ENCODE results near the gene ZNF628. TPM values are rescaled to one million over a fixed set of nuclear protein-coding genes. Genes with fewer than 3 reads are reported as not detected.

Gene ZNF628
- 1.1 and 6.2 TPM in 2 replicates for total RNA-seq (2014; rRNA removed; shearing (Covaris generic); ENCODE audit: low replicate concordance)

DNA sequence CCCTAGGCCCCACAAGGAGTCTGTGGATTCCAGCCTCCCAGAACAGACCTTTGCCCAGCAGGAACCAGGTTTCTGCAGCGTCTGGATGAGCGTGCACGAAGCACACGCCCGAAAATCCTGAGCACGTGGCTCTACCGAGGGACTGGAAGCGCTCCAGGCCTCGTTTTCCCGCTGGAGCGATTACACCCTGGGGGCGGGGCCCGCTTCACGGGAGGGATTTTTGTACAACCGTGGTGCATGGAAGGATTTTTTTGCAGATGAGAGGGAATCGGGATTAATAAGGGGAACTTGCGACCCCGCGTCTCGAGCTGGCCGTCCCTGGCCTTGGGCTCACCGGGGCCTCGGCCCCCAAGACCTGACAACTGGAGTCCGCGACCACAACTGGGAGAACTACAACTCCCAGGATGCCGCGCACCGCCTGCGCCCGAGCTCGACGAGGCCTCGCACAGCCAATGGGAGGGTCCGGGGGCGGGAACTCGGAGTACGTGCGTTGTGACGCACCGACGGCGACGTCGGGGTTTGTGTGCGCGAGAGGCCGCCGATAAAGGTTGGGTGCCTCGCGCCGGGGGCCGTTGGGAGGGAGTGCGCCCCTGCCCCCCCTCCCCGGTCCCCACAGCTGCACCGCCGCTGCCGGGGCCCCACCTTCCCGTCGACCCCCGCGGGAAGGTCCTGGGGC is at the start of gene ZNF628:
Gene ZNF628 (plus strand): TSS at position 518 of the 676 bp plus-strand sequence. CDS start 3,294 bp downstream, outside the sequence.
- Histone ChIP-seq H3K27ac (ENCODE audit: low read length) (peak within 1 kb of the TSS; percentile 46), H3K36me3 (ENCODE audit: insufficient read depth, low read length) (no peaks in the 10 kb centered on the region), H2AFZ (ENCODE audit: low read length) (peak within 1 kb of the TSS; percentile 80), H3K9ac (ENCODE audit: low read length) (peak within 1 kb of the TSS; percentile 84), H3K27me3 (ENCODE audit: low read length) (no peaks in the 10 kb centered on the region), H3K9me3 (ENCODE audit: low read length) (no peaks in the 10 kb centered on the region), H3K4me1 (ENCODE audit: low read length) (peaks cover 28% of the 10 kb centered on the region), H3K4me3 (ENCODE audit: low read length) (peak within 1 kb of the TSS; percentile 75), H3K4me2 (ENCODE audit: low read depth, low read length, poor library complexity, severe bottlenecking) (peak within 1 kb of the TSS; percentile 88), H3K9me2 (replicated peaks; ENCODE audit: insufficient read depth, low read length) (no peaks in the 10 kb centered on the region), H3K79me2 (ENCODE audit: low read length) (peaks cover 24% of the 10 kb centered on the region), H4K20me1 (ENCODE audit: insufficient read depth, low read depth, low read length) (no peaks in the 10 kb centered on the region)
- peak; percentile 100 for DNase-seq

DNA sequence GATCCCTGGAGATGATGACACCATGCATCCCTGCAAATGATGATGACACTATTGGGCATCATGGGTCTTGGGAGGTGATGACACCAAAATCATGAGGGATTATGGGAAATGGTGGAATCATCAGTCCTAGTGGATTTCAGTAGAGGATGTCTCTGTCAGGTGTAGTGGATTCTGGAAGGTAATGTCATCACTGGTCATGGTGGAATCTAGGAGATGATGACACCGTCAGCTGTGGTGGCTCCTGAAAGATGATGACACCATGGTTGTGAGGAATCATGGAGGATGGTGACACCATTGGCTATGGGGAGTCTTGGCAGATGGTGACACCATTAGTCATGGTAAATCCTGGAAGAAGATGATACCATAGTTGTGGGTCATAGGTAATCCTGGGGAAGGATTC is 45.2 kb upstream of the ZNF628 start:
- Histone ChIP-seq H2AFZ (ENCODE audit: low read length) (no peak overlapping the region), H4K20me1 (ENCODE audit: insufficient read depth, low read depth, low read length) (no peaks in the 10 kb centered on the region), H3K36me3 (ENCODE audit: insufficient read depth, low read length) (no peaks in the 10 kb centered on the region), H3K9me2 (replicated peaks; ENCODE audit: insufficient read depth, low read length) (no peaks in the 10 kb centered on the region), H3K79me2 (ENCODE audit: low read length) (no peaks in the 10 kb centered on the region), H3K4me3 (ENCODE audit: low read length) (no peak overlapping the region), H3K4me2 (ENCODE audit: low read depth, low read length, poor library complexity, severe bottlenecking) (no peak overlapping the region), H3K9ac (ENCODE audit: low read length) (no peak overlapping the region), H3K9me3 (ENCODE audit: low read length) (no peaks in the 10 kb centered on the region; the same call in 1 of the 2 replicates), H3K27ac (ENCODE audit: low read length) (no peak overlapping the region), H3K4me1 (ENCODE audit: low read length) (no peaks in the 10 kb centered on the region), H3K27me3 (ENCODE audit: low read length) (no peaks in the 10 kb centered on the region)
- no peak for DNase-seq

DNA sequence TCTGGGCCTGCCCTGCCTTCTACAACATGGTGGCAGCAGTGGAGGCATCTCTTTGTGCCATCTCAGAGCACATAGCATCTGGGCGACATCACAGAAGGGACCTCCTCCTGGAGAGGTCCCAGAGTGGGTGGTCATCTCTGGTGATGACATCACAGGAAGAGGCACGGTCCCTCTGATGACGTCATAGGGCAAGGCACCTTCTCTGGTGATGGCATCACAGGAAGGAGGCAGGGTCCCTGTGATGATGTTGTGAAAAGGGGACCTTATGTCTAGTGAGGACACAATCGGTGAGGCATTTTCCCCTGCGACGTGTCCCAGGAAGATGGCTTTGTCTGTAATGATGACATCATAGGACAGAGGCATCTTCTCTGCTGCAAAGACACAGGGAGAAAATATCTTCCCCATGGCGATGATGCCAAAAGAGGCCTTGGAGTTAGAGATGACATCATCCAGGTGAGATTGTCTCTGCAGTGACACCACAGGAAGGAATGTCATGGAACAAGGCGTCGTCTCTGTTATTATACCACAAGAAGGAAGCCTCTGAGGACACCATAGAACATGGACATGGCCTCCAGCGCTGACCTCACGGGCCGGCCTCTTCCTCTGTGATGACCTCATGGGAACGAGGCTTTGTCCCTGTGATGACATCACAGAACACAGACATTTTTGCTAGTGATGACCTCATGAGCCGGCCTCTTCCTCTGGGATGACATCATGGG is 44.0 kb upstream of the ZNF628 start:
- H3K79me2 ChIP-seq (ENCODE audit: low read length), result no peaks in the 10 kb centered on the region
- H3K36me3 ChIP-seq (ENCODE audit: insufficient read depth, low read length), result no peaks in the 10 kb centered on the region
- no peak for DNase-seq
- no peak overlapping the region for H3K4me2 ChIP-seq (ENCODE audit: low read depth, low read length, poor library complexity, severe bottlenecking)
- no peaks in the 10 kb centered on the region for H4K20me1 ChIP-seq (ENCODE audit: insufficient read depth, low read depth, low read length)
- no peaks in the 10 kb centered on the region for H3K4me1 ChIP-seq (ENCODE audit: low read length)
- no peak overlapping the region for H3K9ac ChIP-seq (ENCODE audit: low read length)
- no peaks in the 10 kb centered on the region for H3K9me2 ChIP-seq (replicated peaks; ENCODE audit: insufficient read depth, low read length)
- H2AFZ ChIP-seq (ENCODE audit: low read length), result no peak overlapping the region
- no peak overlapping the region for H3K4me3 ChIP-seq (ENCODE audit: low read length)
- H3K27me3 ChIP-seq (ENCODE audit: low read length), result no peaks in the 10 kb centered on the region
- no peaks in the 10 kb centered on the region; the same call in 1 of the 2 replicates for H3K9me3 ChIP-seq (ENCODE audit: low read length)
- no peak overlapping the region for H3K27ac ChIP-seq (ENCODE audit: low read length)

DNA sequence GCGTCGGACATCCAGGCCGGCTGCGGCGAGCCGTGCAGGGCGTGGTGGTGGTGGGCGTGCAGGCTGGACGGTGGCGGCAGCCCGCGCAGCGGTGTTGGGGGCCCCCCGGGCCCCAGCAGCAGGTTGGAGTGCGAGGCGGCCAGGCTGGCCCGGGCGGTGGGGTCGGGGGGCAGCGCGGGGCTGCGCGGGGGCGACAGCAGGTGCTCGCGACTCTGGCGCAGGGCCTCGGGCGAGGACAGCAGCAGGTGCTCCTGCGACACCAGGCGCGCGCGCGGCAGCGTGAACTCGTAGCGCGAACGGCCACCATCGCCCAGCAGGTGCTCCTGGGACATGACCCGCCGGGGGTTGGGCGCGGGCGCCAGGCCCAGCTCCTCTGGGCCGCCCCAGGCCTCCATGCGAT is 43.1 kb upstream of the ZNF628 start:
- no peaks in the 10 kb centered on the region for H3K36me3 ChIP-seq (ENCODE audit: insufficient read depth, low read length)
- no peaks in the 10 kb centered on the region for H3K4me1 ChIP-seq (ENCODE audit: low read length)
- H3K27me3 ChIP-seq (ENCODE audit: low read length), result no peaks in the 10 kb centered on the region
- no peak for DNase-seq
- H3K79me2 ChIP-seq (ENCODE audit: low read length), result no peaks in the 10 kb centered on the region
- no peak overlapping the region for H3K4me2 ChIP-seq (ENCODE audit: low read depth, low read length, poor library complexity, severe bottlenecking)
- no peaks in the 10 kb centered on the region for H3K9me2 ChIP-seq (replicated peaks; ENCODE audit: insufficient read depth, low read length)
- no peak overlapping the region for H2AFZ ChIP-seq (ENCODE audit: low read length)
- H3K4me3 ChIP-seq (ENCODE audit: low read length), result no peak overlapping the region
- no peak overlapping the region for H3K27ac ChIP-seq (ENCODE audit: low read length)
- no peaks in the 10 kb centered on the region for H4K20me1 ChIP-seq (ENCODE audit: insufficient read depth, low read depth, low read length)
- no peaks in the 10 kb centered on the region; the same call in 1 of the 2 replicates for H3K9me3 ChIP-seq (ENCODE audit: low read length)
- no peak overlapping the region for H3K9ac ChIP-seq (ENCODE audit: low read length)

DNA sequence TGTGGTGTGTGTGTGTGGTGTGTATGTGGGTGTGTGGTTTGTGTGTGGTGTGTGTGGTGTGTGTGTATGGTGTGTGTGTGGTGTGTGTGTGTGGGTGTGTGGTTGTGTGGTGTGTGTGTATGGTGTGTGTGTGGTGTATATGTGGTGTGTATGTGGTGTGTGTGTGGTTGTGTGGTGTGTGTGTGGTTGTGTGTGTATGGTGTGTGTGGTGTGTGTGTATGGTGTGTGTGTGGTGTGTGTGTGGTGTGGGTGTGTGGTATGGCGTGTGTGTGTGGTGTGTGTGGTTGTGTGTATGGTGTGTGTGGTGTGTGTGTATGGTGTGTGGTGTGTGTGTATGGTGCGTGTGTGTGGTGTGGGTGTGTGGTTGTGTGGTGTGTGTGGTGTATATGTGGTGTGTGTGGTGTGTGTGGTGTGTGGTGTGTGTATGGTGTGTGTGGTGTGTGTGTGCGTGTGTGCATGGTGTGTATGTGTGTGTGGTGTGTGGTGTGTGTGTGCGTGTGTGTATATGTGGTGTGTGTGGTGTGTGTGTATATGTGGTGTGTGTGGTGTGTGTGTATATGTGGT is 42.0 kb upstream of the ZNF628 start:
- Histone ChIP-seq H3K9me3 (ENCODE audit: low read length) (no peaks in the 10 kb centered on the region; the same call in 1 of the 2 replicates), H2AFZ (ENCODE audit: low read length) (no peak overlapping the region), H3K4me1 (ENCODE audit: low read length) (no peaks in the 10 kb centered on the region), H3K9ac (ENCODE audit: low read length) (no peak overlapping the region), H3K79me2 (ENCODE audit: low read length) (no peaks in the 10 kb centered on the region), H4K20me1 (ENCODE audit: insufficient read depth, low read depth, low read length) (no peaks in the 10 kb centered on the region), H3K4me3 (ENCODE audit: low read length) (no peak overlapping the region), H3K4me2 (ENCODE audit: low read depth, low read length, poor library complexity, severe bottlenecking) (no peak overlapping the region), H3K36me3 (ENCODE audit: insufficient read depth, low read length) (no peaks in the 10 kb centered on the region), H3K9me2 (replicated peaks; ENCODE audit: insufficient read depth, low read length) (no peaks in the 10 kb centered on the region), H3K27ac (ENCODE audit: low read length) (no peak overlapping the region), H3K27me3 (ENCODE audit: low read length) (no peaks in the 10 kb centered on the region)
- no peak for DNase-seq

DNA sequence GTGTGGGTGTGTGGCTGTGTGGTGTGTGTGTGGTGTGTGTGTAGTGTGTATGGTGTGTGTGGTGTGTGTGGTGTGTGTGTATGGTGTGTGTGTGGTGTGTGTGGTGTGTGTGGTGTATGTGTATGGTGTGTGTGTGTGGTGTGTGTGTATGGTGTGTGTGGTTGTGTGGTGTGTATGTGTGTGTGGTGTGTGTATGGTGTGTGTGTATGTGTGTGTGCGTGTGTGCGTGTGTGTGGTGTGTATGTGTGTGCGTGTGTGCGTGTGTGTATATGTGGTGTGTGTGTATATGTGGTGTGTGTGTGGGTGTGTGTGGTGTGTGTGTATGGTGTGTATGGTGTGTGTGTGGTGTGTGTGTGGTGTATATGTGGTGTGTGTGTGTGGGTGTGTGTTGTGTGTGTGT is 41.4 kb upstream of the ZNF628 start:
- DNase-seq, result no peak
- Histone ChIP-seq H3K9me3 (ENCODE audit: low read length) (no peaks in the 10 kb centered on the region; the same call in 1 of the 2 replicates), H3K27ac (ENCODE audit: low read length) (no peak overlapping the region), H3K4me1 (ENCODE audit: low read length) (no peaks in the 10 kb centered on the region), H3K4me3 (ENCODE audit: low read length) (no peak overlapping the region), H3K4me2 (ENCODE audit: low read depth, low read length, poor library complexity, severe bottlenecking) (no peak overlapping the region), H3K36me3 (ENCODE audit: insufficient read depth, low read length) (no peaks in the 10 kb centered on the region), H3K27me3 (ENCODE audit: low read length) (no peaks in the 10 kb centered on the region), H3K9ac (ENCODE audit: low read length) (no peak overlapping the region), H3K9me2 (replicated peaks; ENCODE audit: insufficient read depth, low read length) (no peaks in the 10 kb centered on the region), H2AFZ (ENCODE audit: low read length) (no peak overlapping the region), H3K79me2 (ENCODE audit: low read length) (no peaks in the 10 kb centered on the region), H4K20me1 (ENCODE audit: insufficient read depth, low read depth, low read length) (no peaks in the 10 kb centered on the region)

DNA sequence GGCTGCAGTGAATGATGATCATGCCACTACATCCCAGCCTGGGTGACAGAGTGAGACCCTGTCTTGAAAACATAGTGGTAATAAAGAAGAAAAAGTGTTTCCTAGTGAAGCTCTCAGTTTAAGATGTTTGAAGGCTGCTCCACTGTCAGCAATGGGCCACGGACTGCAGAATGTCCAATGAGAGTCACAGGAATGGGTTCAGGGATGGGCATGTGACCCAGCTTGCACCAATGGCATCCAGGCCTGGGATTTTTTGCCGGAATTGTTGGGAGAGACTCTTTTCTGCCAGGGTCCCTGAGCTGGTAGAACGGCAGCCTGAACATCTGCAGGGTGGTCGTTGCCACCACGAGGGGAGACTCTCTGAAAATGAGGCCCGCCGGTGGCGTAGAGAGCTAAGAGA is 39.6 kb upstream of the ZNF628 start:
- no peaks in the 10 kb centered on the region for H4K20me1 ChIP-seq (ENCODE audit: insufficient read depth, low read depth, low read length)
- no peaks in the 10 kb centered on the region for H3K27me3 ChIP-seq (ENCODE audit: low read length)
- H3K9me2 ChIP-seq (replicated peaks; ENCODE audit: insufficient read depth, low read length), result no peaks in the 10 kb centered on the region
- H3K4me2 ChIP-seq (ENCODE audit: low read depth, low read length, poor library complexity, severe bottlenecking), result no peak overlapping the region
- no peak overlapping the region for H3K4me3 ChIP-seq (ENCODE audit: low read length)
- no peak for DNase-seq
- H3K36me3 ChIP-seq (ENCODE audit: insufficient read depth, low read length), result no peaks in the 10 kb centered on the region
- no peak overlapping the region for H3K27ac ChIP-seq (ENCODE audit: low read length)
- no peak overlapping the region for H2AFZ ChIP-seq (ENCODE audit: low read length)
- H3K9me3 ChIP-seq (ENCODE audit: low read length), result no peaks in the 10 kb centered on the region; the same call in 1 of the 2 replicates
- no peaks in the 10 kb centered on the region for H3K79me2 ChIP-seq (ENCODE audit: low read length)
- H3K9ac ChIP-seq (ENCODE audit: low read length), result no peak overlapping the region
- H3K4me1 ChIP-seq (ENCODE audit: low read length), result no peaks in the 10 kb centered on the region

DNA sequence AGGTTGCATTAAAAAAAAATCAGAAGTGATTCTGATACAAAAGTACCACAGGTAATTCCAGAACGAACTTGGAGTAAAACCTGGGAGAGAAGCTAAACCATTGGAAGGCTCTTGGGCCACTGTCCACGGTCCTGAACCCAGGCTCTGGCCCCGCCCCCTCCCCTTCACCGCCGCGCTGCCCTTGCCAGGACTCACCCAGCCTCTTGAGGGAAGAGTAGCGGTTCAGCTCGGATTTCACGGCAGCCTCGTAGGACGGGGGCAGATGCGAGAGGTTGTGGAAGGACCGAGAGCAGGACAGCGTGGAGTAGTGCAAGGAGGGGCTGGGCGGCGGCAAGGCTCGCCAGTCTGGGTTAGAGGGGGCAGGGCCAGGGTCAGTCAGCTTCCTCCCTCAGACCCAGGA is 39.0 kb upstream of the ZNF628 start:
- H3K27me3 ChIP-seq (ENCODE audit: low read length), result no peaks in the 10 kb centered on the region
- no peaks in the 10 kb centered on the region; the same call in 1 of the 2 replicates for H3K9me3 ChIP-seq (ENCODE audit: low read length)
- H3K36me3 ChIP-seq (ENCODE audit: insufficient read depth, low read length), result no peaks in the 10 kb centered on the region
- no peak overlapping the region for H2AFZ ChIP-seq (ENCODE audit: low read length)
- DNase-seq, result peak; percentile 83
- no peaks in the 10 kb centered on the region for H3K79me2 ChIP-seq (ENCODE audit: low read length)
- no peaks in the 10 kb centered on the region for H3K9me2 ChIP-seq (replicated peaks; ENCODE audit: insufficient read depth, low read length)
- H3K4me1 ChIP-seq (ENCODE audit: low read length), result no peaks in the 10 kb centered on the region
- H3K9ac ChIP-seq (ENCODE audit: low read length), result no peak overlapping the region
- H3K27ac ChIP-seq (ENCODE audit: low read length), result no peak overlapping the region
- H3K4me2 ChIP-seq (ENCODE audit: low read depth, low read length, poor library complexity, severe bottlenecking), result no peak overlapping the region
- no peaks in the 10 kb centered on the region for H4K20me1 ChIP-seq (ENCODE audit: insufficient read depth, low read depth, low read length)
- no peak overlapping the region for H3K4me3 ChIP-seq (ENCODE audit: low read length)
